DMS79 (cell line): ENCODE data around the gene CXCR6.
"Not testable (repeated sequence)": the region's sequence is repeated elsewhere in the genome, so short reads cannot be mapped to it uniquely, and the experiment has no call there.

ENCODE experiments used
- DNase-seq: peaks from one replicate; lab custom pipeline; 2025; lab: John Stamatoyannopoulos, UW

Gene CXCR6

DNA sequence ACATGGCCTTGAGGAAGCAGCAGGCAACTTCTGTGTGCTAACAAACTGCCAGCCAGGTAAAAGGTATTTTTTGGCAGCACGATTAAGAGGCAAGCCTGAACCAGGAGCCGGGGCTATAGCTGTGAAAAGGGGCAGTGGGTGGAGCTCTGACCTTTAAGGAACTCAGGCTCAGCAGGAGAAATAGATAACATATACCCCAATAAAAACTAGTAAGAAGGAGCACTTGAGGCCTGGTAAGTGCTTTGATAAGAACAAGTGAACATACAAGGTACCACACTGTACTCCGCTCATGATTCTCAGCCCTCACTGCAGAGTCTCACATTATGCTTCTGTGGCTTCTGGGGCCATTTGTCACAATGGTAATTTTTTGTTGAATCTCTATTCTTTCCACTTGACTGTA lies 46.9 kb downstream of the CXCR6 start:
- no peak for DNase-seq

DNA sequence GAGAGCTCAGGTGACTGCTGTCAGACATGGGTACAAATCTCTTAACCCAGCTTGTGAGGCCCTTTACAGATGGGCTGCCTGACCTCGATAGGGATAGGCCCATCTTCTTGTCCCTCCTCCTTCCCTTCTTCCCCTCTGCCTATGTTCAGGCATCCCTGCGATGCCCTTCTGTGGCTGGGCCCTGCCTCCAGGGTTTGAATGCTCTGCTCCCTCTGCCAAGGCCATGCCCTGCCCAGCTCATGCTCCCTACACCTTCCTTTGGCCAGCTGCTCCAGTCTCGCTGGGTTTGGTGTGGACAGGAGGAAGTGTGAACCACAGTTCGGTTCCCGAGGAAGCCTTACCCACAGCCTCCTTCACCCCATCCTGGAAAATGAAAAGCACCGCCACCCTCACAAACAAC lies 48.1 kb downstream of the CXCR6 start:
- DNase-seq: no peak

DNA sequence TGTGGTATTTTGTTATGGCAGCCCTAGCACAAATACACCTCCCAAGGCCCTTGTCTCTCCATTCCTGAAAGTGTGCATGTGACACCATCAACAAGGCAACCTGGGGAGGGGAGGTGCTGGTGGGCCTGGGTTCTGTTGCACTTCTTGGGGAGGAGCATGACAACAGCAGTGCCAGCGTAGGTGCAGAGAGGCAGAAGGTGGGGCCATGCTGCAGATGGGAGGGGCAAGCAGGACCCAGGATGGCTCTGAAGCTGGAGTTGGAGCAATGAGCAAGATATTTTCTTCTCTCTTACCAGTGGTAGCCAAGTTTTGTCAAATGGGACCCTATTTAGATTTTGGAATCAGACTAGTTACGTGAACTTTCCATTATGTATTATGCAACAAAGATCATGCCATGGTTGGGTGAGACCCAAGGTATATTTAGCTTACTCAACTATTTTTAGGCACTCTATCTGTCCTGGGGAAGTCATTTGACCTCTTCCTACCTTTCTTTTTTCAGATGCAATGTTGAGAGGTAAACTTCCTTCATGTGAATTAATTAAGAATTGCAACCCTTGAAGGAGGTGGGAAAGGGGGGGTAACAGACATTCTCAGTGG lies 49.0 kb downstream of the CXCR6 start:
- no peak for DNase-seq

DNA sequence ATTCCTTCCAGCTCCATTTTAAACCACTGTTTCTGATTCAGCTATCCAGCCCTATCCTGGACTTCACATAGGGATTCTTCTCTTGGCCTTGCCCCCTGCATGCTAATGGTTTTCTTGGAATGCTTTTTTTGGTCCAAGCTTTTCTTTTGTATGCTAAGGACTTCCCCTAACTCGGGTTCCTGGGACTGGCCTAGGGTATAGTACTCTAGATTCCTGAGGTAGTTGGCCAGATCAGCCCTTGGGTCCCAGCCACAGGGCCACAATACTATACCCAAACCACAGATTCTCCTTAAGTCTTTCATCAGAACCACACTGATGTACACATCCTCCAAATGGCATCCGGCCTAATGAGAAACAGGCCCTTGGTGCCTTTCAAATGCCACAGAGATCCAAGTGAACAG lies 49.6 kb downstream of the CXCR6 start:
- no peak for DNase-seq

DNA sequence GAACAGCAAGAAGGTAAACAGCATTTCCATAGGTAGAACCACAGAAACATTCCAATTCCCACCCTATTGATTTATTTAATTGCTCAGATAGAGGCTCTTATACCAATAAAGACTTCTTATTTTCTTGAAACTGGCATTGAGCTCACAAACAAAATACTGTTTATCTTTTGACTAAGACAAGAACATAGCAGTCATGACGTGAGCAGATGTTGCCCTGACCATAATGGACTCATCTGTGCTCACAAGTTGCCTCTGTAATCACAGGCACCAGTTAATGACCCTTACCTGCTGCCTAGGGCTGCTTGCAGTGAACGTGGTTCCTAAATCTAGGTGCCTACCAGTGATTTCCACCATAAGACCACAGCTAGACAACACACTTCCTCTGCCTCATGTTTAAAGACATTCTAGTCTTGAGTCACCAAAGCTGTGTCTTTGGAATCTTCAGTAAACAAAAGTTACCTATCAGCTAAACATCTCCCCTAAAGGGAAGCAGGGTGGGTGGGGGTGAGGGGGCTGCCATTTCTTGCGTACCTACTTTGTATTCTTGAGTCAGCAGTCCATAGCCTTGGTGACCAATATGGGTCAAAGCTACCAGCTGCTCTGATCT lies 50.3 kb downstream of the CXCR6 start:
- DNase-seq: no peak

DNA sequence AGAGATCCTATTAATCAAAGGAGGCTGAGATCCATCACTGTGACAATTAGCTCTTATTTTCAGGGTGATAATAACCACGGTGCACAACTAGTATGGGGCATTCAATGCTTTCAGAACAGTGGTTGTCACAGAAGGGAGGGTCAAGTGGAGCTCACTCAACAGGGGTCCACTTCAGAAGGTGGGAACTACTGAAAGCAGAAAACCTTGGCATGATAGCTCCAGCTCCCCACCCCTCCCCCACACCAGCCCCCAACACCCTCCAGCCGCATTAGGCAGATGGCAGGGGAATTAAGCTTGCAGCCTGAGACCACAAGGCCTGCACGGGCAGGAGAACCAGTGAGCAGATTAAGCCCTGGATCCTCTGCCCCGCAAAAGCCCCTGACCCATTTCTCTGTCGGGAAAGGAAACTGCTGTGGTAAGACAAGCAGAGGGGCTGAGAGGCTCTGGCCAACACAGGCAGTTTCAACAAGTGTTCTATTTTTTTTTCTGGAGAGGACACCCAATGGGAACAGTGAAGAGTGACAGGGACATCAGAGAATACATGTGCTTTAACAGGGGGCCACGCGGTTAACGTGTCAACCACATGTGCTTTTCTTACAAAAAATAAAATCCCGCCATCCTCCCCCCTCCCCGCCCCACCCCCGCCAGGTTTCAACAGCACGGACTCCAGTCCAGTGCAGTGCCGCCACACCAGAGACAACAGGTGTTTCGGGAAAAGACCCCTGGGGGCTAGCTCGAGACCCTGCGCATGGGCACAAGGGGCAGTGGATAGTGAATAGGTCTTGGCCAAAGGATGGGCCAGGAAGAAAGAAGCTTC lies 51.4 kb downstream of the CXCR6 start:
- DNase-seq: no peak

DNA sequence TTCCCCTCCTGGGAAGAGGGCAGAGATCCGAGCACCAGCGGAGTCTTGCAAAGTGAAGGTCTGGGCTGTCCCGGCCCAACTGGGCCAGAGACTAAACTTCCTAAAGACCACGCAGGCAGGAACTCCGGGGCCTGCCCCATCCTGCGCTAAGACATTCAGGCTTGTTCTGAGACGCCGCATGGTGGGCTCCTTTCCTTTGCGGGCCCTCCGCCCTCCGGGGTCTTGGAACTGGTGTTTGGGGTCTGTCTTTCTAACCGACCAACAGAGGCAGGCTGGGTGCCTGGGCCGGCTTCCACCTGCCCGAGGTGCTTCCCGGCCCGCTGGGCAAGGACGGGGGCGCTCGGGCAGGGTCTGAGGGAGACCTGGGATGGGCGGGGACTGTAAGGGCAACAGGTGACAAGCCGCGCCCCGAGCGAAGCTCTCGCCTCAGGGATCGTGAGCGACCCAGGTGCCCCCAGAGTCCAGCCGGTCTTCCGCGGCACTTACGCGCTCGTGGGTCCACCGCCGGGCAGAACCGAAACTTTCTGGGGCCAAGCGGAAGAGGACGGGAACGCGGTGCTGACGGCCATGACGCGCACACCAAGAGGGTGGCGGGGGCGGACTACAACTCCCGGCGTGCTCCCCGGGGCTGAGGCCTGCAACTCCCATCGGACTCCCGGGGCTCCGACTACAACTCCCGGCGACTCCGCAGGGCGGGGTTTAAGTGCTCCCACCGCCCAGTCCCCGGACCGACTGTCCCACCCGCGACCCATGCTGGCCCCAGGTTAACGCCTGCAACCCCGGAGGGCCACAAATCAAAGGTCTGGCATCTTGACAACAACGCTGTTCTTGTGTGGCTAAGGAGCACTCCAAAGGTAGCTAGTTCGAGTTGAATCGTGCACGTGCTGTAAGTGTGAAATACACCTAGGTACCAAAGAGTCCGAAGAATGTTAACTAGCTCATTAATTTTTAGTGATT lies 52.2 kb downstream of the CXCR6 start, which contains the start of gene FYCO1:
Gene FYCO1 (minus strand): TSS at position 589 of the 957 bp plus-strand sequence. CDS start 10,914 bp downstream, outside the sequence.
- peak; percentile 39 for DNase-seq

DNA sequence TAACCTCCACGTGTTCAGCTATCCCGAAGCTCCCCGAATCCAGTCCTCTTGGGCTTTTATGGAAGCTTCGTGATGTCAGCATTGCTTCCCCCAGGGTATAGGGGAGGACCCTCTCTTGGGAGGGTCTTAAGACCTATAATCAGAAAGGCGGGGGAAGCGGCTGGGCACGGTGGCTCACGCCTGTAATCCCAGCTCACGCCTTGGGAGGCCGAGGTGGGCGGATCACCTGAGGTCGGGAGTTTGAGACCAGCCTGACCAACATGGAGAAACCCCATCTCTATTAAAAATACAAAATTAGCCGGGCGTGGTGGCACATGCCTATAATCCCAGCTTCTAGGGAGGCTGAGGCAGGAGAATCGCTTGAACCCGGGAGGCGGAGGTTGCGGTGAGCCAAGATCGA lies 54.2 kb downstream of the CXCR6 start:
- DNase-seq: not testable (repeated sequence)

DNA sequence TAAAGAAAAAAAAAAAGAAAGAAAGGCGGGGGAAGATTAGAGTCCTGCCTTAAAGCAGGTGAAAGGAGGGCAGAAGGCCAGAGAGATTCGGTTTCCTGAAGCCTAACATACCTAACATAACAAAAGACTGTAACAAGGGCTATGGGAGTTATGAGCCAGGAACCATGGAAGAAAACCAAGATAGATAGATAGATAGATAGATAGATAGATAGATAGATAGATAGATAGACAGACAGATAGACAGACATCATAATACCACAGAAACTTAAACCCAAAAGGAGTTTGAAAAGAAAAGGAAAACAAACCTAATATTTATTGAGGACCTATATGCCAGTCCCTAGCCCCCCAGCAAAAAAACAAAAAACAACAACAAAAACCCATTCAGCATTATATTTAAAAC lies 54.7 kb downstream of the CXCR6 start:
- DNase-seq: no peak
